ENCODE measurements around the gene EGLN1.
A peak's percentile ranks its signal among the peaks of the same experiment; 100 is the strongest.

EGLN1 gene

DNA sequence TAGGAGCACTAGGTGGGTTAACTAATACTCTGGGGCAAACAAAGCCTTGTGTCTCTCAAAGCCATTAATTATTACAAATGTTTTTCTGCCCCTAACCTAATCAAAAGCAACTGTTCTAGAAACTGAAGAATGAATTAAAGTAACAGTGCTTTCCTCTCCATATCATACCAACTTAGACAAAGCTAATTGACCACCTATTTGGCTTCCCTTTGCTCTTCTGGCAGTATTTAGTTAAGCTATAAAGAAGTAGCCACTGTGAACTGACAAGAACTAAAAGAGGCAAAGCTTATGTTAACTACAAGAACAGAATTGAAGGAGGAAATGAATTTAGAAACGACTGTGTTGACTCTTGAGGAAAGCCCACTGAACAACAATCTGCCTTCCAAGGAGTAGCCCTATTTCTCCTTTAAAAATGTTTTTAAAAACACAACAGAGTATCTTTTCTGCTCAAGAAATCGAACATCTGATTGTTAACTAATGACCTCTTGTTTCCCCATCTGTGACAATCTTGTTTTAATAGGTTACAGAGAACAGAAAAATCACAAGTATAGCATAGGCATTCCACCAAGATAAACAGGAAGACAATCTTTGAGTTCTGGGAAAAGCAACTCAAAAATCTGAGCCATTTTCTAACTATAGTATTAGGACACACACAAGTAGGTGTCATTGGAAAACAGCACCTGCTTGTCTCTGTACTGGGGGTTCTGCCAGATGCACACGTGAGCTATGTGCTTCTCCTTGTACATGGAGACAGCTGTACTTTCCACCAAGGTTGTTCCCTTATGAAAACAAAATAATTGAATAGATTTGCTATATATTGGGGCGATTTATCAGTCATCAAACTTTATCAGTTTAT, 3.1 kb upstream of the EGLN1 start:
- H2AFZ ChIP-seq (ENCODE audit: low read depth, low read length), result no peak overlapping the region
- H3K36me3 ChIP-seq (ENCODE audit: insufficient read depth, low read length), result peaks cover 5% of the 10 kb centered on the region; the same call in 1 of the 2 replicates
- H3K9ac ChIP-seq (ENCODE audit: low read depth, low read length), result no peak overlapping the region
- no peak overlapping the region for H3K27ac ChIP-seq (ENCODE audit: low read length)
- no peak overlapping the region for H3K4me2 ChIP-seq (ENCODE audit: insufficient read depth, low read length)
- no peak overlapping the region for H3K4me3 ChIP-seq (ENCODE audit: low read depth in 1 of 2, low read length in 2 of 2)
- H3K79me2 ChIP-seq (ENCODE audit: insufficient read depth, low read length), result peaks cover 18% of the 10 kb centered on the region
- DNase-seq (no peak), ATAC-seq (ENCODE audit: insufficient read depth, low read depth) (no peak)
- H4K20me1 ChIP-seq (ENCODE audit: insufficient read depth, low read length), result peaks cover 11% of the 10 kb centered on the region
- peaks cover 38% of the 10 kb centered on the region for H3K27me3 ChIP-seq (ENCODE audit: insufficient read depth, low read length, poor library complexity)
- H3K9me3 ChIP-seq (ENCODE audit: insufficient read depth, low read length, severe bottlenecking), result no peaks in the 10 kb centered on the region
- H3K4me1 ChIP-seq (ENCODE audit: insufficient read depth, low read length), result peaks cover 19% of the 10 kb centered on the region
- TF ChIP-seq EZH2 (IDR thresholded peaks at IDR 0.05; ENCODE audit: borderline replicate concordance, low read depth, low read length, severe bottlenecking), result no peak
- TF ChIP-seq, protein P1, sequence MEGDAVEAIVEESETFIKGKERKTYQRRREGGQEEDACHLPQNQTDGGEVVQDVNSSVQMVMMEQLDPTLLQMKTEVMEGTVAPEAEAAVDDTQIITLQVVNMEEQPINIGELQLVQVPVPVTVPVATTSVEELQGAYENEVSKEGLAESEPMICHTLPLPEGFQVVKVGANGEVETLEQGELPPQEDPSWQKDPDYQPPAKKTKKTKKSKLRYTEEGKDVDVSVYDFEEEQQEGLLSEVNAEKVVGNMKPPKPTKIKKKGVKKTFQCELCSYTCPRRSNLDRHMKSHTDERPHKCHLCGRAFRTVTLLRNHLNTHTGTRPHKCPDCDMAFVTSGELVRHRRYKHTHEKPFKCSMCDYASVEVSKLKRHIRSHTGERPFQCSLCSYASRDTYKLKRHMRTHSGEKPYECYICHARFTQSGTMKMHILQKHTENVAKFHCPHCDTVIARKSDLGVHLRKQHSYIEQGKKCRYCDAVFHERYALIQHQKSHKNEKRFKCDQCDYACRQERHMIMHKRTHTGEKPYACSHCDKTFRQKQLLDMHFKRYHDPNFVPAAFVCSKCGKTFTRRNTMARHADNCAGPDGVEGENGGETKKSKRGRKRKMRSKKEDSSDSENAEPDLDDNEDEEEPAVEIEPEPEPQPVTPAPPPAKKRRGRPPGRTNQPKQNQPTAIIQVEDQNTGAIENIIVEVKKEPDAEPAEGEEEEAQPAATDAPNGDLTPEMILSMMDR (IDR thresholded peaks at IDR 0.05; ENCODE audit: borderline replicate concordance, extremely low read depth, low read length, poor library complexity, severe bottlenecking), result no peak

DNA sequence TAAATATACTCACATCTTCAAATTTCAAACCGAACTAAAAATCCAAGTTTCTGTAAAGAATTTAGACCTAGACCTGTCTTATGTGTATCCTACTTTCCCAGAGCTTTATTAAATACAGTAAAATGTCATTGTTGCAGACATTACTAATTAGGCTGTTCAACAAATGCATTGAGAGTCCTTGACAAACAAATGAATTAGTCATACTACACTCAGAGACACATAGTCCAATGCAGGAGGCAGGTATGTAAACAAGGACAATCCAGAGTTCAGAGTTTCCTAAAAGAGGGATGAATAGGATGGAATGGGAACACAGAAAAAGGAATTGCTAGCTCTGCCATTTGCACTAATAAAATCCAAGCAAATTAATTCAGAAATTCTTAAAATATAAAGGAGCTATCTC, 1.6 kb upstream of the EGLN1 start:
- peaks cover 34% of the 10 kb centered on the region for H3K79me2 ChIP-seq (ENCODE audit: insufficient read depth, low read length)
- H3K4me3 ChIP-seq (ENCODE audit: low read depth in 1 of 2, low read length in 2 of 2), result no peak overlapping the region
- peaks cover 34% of the 10 kb centered on the region for H3K27me3 ChIP-seq (ENCODE audit: insufficient read depth, low read length, poor library complexity)
- no peak overlapping the region for H3K4me2 ChIP-seq (ENCODE audit: insufficient read depth, low read length)
- no peak overlapping the region for H3K9ac ChIP-seq (ENCODE audit: low read depth, low read length)
- peaks cover 8% of the 10 kb centered on the region; the same call in 1 of the 2 replicates for H3K36me3 ChIP-seq (ENCODE audit: insufficient read depth, low read length)
- no peak for ATAC-seq (ENCODE audit: insufficient read depth, low read depth)
- DNase-seq, result no peak
- peaks cover 25% of the 10 kb centered on the region for H4K20me1 ChIP-seq (ENCODE audit: insufficient read depth, low read length)
- no peaks in the 10 kb centered on the region for H3K9me3 ChIP-seq (ENCODE audit: insufficient read depth, low read length, severe bottlenecking)
- no peak for TF ChIP-seq EZH2 (IDR thresholded peaks at IDR 0.05; ENCODE audit: borderline replicate concordance, low read depth, low read length, severe bottlenecking)
- TF ChIP-seq, protein P1 (IDR thresholded peaks at IDR 0.05; ENCODE audit: borderline replicate concordance, extremely low read depth, low read length, poor library complexity, severe bottlenecking), result no peak
- no peak overlapping the region for H2AFZ ChIP-seq (ENCODE audit: low read depth, low read length)
- no peak overlapping the region for H3K27ac ChIP-seq (ENCODE audit: low read length)
- H3K4me1 ChIP-seq (ENCODE audit: insufficient read depth, low read length), result peaks cover 35% of the 10 kb centered on the region

DNA sequence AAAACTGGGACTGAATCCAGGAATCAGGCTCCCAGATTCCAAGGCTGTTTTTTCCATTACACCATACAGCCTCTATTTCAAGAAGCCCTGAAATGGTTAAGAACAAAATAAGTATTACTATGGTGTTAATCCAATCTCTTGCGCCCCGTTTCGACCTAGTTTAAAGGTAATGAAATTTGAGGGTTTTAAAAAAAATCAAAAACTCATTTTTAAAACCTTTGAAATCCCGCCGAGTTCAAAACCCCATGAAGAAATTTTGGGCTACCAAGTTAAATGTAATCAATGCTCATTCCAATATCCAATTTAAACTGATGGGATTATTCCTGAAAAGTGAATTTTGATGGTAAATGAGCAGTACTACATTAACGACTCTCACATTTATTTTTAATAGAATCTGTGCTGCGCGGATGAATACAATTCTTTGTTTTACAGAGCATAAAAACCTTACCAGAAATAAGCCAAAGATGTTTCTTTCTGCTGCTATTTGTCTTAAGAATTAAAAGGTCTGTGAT, 767 bp upstream of the EGLN1 start:
- DNase-seq (no peak), ATAC-seq (ENCODE audit: insufficient read depth, low read depth) (no peak)
- peak overlapping the region; percentile 26 to 92; a peak in 3 of 4 replicates for H3K4me3 ChIP-seq (ENCODE audit: low read depth in 1 of 2, low read length in 2 of 2)
- H3K27me3 ChIP-seq (ENCODE audit: insufficient read depth, low read length, poor library complexity), result peaks cover 32% of the 10 kb centered on the region
- peak overlapping the region; percentile 79 for H3K27ac ChIP-seq (ENCODE audit: low read length)
- peak overlapping the region; percentile 99 for H3K4me2 ChIP-seq (ENCODE audit: insufficient read depth, low read length)
- peak overlapping the region; percentile 92 for H2AFZ ChIP-seq (ENCODE audit: low read depth, low read length)
- TF ChIP-seq, protein P1 (IDR thresholded peaks at IDR 0.05; ENCODE audit: borderline replicate concordance, extremely low read depth, low read length, poor library complexity, severe bottlenecking), result no peak
- no peak for TF ChIP-seq EZH2 (IDR thresholded peaks at IDR 0.05; ENCODE audit: borderline replicate concordance, low read depth, low read length, severe bottlenecking)
- H3K4me1 ChIP-seq (ENCODE audit: insufficient read depth, low read length), result peaks cover 43% of the 10 kb centered on the region
- peaks cover 42% of the 10 kb centered on the region for H3K79me2 ChIP-seq (ENCODE audit: insufficient read depth, low read length)
- H3K9ac ChIP-seq (ENCODE audit: low read depth, low read length), result peak overlapping the region; percentile 76
- H3K36me3 ChIP-seq (ENCODE audit: insufficient read depth, low read length), result peaks cover 11% of the 10 kb centered on the region; the same call in 1 of the 2 replicates
- H4K20me1 ChIP-seq (ENCODE audit: insufficient read depth, low read length), result peaks cover 31% of the 10 kb centered on the region
- no peaks in the 10 kb centered on the region for H3K9me3 ChIP-seq (ENCODE audit: insufficient read depth, low read length, severe bottlenecking)

Measured in DND-41 (cell line).